WERI-Rb-1 (cell line): ENCODE results near the gene STUM.

Source experiments
- DNase-seq: peaks from one replicate; pipeline ENCODE4 v3.0.0-alpha.2; 2020
- H3K27ac ChIP-seq: fragments of 250-450 bp; sonication (Bioruptor Pico); 2 replicates; pipeline ENCODE4 v1.5.1; 2020; ENCODE audit warnings: mild to moderate bottlenecking, moderate library complexity
- H3K27me3 ChIP-seq: fragments of 250-450 bp; sonication (Bioruptor Pico); 2 replicates; pipeline ENCODE4 v1.5.1; 2021; ENCODE audit warnings: mild to moderate bottlenecking, low read depth, moderate library complexity; ENCODE audit not compliant: insufficient read depth, severe bottlenecking
- H3K36me3 ChIP-seq: fragments of 250-450 bp; sonication (Bioruptor Pico); 2 replicates; pipeline ENCODE4 v1.5.1; 2020; ENCODE audit warnings: mild to moderate bottlenecking, moderate library complexity
- H3K4me3 ChIP-seq: 2 replicates; pipeline ENCODE4 v1.5.1; 2011; ENCODE audit warnings: low read depth, mild to moderate bottlenecking, control low read depth, low read length
- H3K9me3 ChIP-seq: fragments of 250-450 bp; sonication (Bioruptor Pico); 2 replicates; pipeline ENCODE4 v1.5.1; 2021; ENCODE audit warnings: mild to moderate bottlenecking, moderate library complexity; ENCODE audit not compliant: severe bottlenecking
- CTCF ChIP-seq: IDR thresholded peaks from 2 replicates; pipeline ENCODE4 v1.5.1; 2011; ENCODE audit warnings: low read depth, mild to moderate bottlenecking, control low read depth, inconsistent platforms, low read length

The STUM gene

DNA sequence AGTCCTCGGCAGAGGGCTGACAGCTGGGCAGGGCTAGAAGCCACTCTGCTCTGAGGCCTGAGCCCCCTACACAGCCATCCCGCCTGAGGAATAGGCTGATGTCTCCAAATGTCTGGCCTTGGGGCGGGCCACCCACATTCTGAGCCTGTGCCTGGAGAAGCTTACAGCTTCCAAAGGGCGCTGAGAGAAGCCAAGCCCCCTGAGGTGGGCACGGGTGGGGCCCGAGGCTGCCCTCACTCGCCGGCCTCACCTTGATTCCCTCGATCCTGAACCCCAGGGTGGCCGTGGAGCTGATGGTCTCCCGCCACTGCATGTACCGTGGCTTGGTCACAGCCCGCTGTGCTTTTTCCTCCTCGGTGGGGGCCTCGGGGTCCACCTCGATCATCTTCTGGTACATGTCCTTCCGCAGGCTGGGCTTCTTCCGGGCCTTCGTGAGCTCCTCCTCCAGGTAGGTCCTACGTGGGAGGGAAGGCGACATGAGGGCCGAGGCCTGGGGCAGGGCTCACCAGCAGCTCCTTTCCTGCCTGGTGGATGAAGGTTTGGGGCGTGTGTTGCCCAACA lies 93.2 kb downstream of the STUM start:
- H3K27me3 ChIP-seq = no peaks in the 10 kb centered on the region
- no peak overlapping the region for H3K27ac ChIP-seq
- TF ChIP-seq CTCF = no peak
- DNase-seq = no peak
- H3K36me3 ChIP-seq = no peaks in the 10 kb centered on the region
- H3K4me3 ChIP-seq = no peak overlapping the region
- no peaks in the 10 kb centered on the region for H3K9me3 ChIP-seq

GRCh38 chr1:226642421-226642820 lies 93.9 kb downstream of the STUM start:
- Histone ChIP-seq H3K36me3 (no peaks in the 10 kb centered on the region), H3K9me3 (no peaks in the 10 kb centered on the region), H3K27me3 (no peaks in the 10 kb centered on the region), H3K4me3 (no peak overlapping the region), H3K27ac (no peak overlapping the region)
- no peak for TF ChIP-seq CTCF
- DNase-seq = no peak

- no peaks in the 10 kb centered on the region for H3K27me3 ChIP-seq
- no peaks in the 10 kb centered on the region for H3K36me3 ChIP-seq
- TF ChIP-seq CTCF = no peak
- no peaks in the 10 kb centered on the region for H3K9me3 ChIP-seq
- no peak for DNase-seq
- H3K27ac ChIP-seq = no peak overlapping the region
- no peak overlapping the region for H3K4me3 ChIP-seq
Observed at GRCh38 chr1:226643177-226643576, 94.6 kb downstream of the STUM start.

DNA sequence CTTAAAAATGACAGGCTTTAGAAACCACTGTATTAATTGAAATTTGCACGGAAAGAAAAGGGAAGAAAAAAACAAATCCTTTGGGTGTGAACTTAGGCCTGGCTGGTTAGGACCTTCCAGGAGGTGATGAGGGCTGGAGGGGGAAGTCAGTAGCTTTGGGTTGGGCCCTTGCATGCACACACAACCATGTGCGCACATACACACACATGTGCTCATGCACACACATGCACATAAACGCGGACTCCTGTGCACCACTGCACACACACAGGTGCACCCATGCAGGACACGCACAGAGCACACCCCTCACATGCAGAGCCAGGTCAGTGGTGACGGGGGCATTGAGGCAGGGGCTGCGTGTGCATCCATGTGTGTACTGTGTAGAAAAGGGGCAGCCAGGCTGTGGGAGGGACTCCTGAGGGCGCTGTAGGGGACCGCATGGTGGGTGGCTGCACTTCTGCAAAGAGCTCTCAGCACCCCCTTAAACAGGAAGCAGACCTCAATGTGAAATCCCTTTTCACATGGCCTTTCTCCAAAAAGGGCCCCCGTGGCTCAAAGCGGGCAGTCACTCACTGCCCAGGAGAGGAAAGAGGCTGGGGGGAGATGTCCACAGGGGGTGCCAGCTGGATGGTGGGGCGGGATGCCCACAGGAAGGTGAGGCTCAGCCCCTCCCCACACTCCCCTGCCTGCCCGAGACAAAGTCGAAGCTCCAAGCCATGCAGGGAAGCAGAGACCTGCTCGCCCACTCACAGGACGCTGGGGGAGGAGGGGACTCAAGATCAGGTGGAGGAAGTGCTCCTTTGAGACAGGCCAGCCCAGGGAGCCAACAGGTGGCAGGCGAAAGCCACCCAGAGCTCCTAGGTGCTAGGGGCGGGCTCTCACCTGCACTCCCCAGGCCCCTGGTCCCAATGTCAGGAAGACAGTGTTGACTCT lies 95.3 kb downstream of the STUM start:
- DNase-seq = no peak
- TF ChIP-seq CTCF = no peak
- Histone ChIP-seq H3K27me3 (no peaks in the 10 kb centered on the region), H3K36me3 (no peaks in the 10 kb centered on the region), H3K27ac (no peak overlapping the region), H3K4me3 (no peak overlapping the region), H3K9me3 (no peaks in the 10 kb centered on the region)

DNA sequence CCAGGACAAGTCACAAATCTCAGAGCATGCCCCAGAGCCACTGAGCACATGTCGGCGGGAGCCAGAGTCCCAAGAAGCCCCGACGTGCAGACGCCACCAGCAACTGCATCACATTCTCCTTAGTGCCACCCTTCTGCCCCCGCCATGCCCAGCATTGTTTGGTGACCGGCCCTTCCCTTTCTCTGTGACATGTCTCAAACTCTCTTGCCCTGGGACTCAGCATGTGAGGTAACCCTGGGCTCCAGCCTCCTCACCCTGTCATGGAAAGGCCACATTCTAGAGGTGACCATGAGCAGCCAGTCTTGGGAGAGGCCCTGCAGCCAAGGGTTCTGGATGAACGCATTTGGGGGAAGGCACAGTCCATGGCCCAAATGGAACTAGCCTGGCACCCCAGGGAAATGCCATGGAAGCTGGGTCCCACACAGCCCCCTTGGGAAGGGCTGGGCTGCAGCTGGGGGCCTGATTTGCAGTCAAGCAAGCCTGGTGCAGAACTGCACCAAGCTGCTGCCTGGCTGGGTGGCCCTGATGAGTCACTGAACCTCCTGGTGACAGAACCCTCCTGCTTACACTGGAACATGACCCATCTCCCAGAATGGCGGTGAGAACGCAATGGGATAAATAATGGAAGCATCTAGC lies 96.1 kb downstream of the STUM start:
- Histone ChIP-seq H3K27ac (no peak overlapping the region), H3K36me3 (no peaks in the 10 kb centered on the region), H3K27me3 (no peaks in the 10 kb centered on the region), H3K9me3 (no peaks in the 10 kb centered on the region), H3K4me3 (no peak overlapping the region)
- TF ChIP-seq CTCF = no peak
- DNase-seq = no peak
